NT2/D1 (cell line): ENCODE results near the gene OSBPL2.

Experiments
- SUZ12 ChIP-seq: IDR thresholded peaks from 2 replicates; pipeline ENCODE4 v1.6.1; 2011; ENCODE audit not compliant: insufficient read length, insufficient read depth; ENCODE audit errors: extremely low read depth
- YY1 ChIP-seq: IDR thresholded peaks from 2 replicates; pipeline ENCODE4 v1.6.1; 2011; ENCODE audit not compliant: insufficient read length, insufficient read depth
- ZNF274 ChIP-seq: IDR thresholded peaks from 2 replicates; pipeline ENCODE4 v1.6.1; 2011; ENCODE audit warnings: mild to moderate bottlenecking, low read depth, low read length

- TF ChIP-seq ZNF274 (no peak), YY1 (no peak), SUZ12 (no peak)
These were observed 69.9 kb downstream of the OSBPL2 start for GRCh38 chr20:62308102-62308822.
